Stimulated activated CD4-positive, alpha-beta T cell treated with anti-CD3 and anti-CD28 coated beads, Interleukin-1b, Interleukin-23, amount 100 ng/mL, for 4 hours (primary cell): ENCODE results near the gene SIRT6.
"Not testable (repeated sequence)": the region's sequence is repeated elsewhere in the genome, so short reads cannot be mapped to it uniquely, and the experiment has no call there.

Source experiments
- DNase-seq, 2 donors: peaks; one replicate each; pipeline ENCODE4 v3.0.0-alpha.2; 2020; ENCODE audit warnings: low read depth in 2 of 2

The SIRT6 gene

GRCh38 chr19:4199699-4200293, 17.4 kb upstream of the SIRT6 start:
- no peak for DNase-seq

GRCh38 chr19:4198467-4199126, 16.2 kb upstream of the SIRT6 start:
- no peak for DNase-seq

- no peak for DNase-seq
Measured at GRCh38 chr19:4197625-4198466, 15.5 kb upstream of the SIRT6 start.

- DNase-seq, result no peak
Measured at GRCh38 chr19:4197228-4197624, 14.9 kb upstream of the SIRT6 start.

GRCh38 chr19:4196587-4197148, 14.3 kb upstream of the SIRT6 start:
- no peak for DNase-seq

GRCh38 chr19:4196009-4196408, 13.6 kb upstream of the SIRT6 start:
- no peak for DNase-seq

- DNase-seq, result no peak
Measured at GRCh38 chr19:4194353-4194752, 12.0 kb upstream of the SIRT6 start.

GRCh38 chr19:4192537-4192936, 10.2 kb upstream of the SIRT6 start:
- DNase-seq, result not testable (repeated sequence)

GRCh38 chr19:4189641-4190040, 7.3 kb upstream of the SIRT6 start:
- no peak for DNase-seq

- DNase-seq, result no peak
Measured at GRCh38 chr19:4187313-4188122, 5.2 kb upstream of the SIRT6 start.

- DNase-seq, result peak; percentile 68 to 80
Measured at GRCh38 chr19:4186087-4186993, 4.0 kb upstream of the SIRT6 start.

- no peak for DNase-seq
Measured at GRCh38 chr19:4185413-4186086, 3.2 kb upstream of the SIRT6 start.

- DNase-seq, result no peak
Measured at GRCh38 chr19:4184718-4185352, 2.5 kb upstream of the SIRT6 start.

GRCh38 chr19:4183967-4184717, 1.8 kb upstream of the SIRT6 start:
- no peak for DNase-seq

GRCh38 chr19:4181053-4181508, 1.3 kb downstream of the SIRT6 start:
- no peak for DNase-seq

GRCh38 chr19:4178990-4179389, 3.4 kb downstream of the SIRT6 start:
- DNase-seq, result no peak

GRCh38 chr19:4177146-4177545, 5.2 kb downstream of the SIRT6 start:
- DNase-seq, result no peak

GRCh38 chr19:4175669-4175931, 6.8 kb downstream of the SIRT6 start:
- DNase-seq, result no peak
